CD4-positive, alpha-beta T cell treated with Interleukin-6 at 100 ng/mL for 8 hours (primary cell): Measurements from ENCODE around the gene KLHL22.

ENCODE experiments used
- DNase-seq: peaks from one replicate; pipeline ENCODE4 v3.0.0-alpha.2; 2020; ENCODE audit warnings: mixed read lengths, low spot score

Gene KLHL22

DNA sequence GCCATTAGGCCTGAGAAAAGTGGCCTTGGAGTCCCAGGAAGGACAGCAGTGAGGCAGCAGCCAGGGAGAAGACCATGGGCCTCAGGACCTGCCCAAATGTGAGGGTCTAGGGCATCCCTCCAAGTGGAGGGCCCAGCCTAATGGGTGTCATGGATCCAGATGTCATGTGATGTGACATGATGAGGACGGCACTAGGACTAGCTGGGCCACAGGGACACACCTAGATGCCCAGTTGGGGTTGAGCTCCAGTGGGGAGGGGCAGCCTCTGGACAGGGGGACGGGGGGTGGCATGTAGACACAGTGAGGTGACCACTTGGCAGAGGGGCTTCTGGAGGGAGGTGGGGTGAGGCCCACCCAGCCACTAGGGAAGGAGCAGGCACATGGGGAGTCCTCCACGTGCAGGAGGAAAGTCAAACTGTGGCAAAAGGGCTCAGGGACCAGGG, 63.3 kb downstream of the KLHL22 start:
- DNase-seq, result no peak

DNA sequence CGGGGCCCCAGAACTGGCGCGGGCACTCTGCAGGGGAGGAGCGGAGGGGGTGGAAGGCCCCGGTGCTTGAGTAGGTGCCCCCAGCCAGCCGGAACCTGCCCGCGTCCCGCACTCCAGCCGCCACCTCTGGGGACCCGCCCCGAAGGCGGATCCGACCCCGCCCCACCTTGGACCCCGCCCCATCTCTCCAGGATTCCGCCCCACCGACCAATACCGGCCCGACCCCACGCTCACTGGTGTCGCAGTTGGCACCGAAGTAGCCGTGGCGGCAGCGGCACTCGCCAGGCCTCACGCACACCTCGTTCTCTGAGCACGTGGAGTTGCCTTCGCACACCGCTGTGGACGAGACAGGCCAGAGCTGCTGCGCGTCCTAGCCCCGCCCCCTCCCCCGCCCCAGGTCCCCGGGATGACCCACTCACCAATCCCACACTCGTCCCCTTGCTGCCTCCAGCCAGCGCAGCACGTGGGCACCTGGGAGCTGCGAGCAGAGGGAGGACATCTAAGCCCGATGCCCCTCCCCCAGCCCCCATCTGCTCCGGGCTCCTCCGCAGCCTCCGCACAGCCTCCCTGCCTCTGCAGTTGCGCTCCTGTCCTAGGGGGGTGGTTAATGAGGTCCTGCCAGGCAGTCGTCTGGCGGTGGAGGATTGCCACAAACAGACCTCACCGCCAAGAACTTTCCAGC, 63.9 kb downstream of the KLHL22 start:
- no peak for DNase-seq

GRCh38 chr22:20430720-20431510, 64.7 kb downstream of the KLHL22 start:
- peak; percentile 54 for DNase-seq

GRCh38 chr22:20430101-20430719, 65.4 kb downstream of the KLHL22 start:
- DNase-seq, result no peak

GRCh38 chr22:20429254-20430100, 66.1 kb downstream of the KLHL22 start:
- DNase-seq, result peak; percentile 87

DNA sequence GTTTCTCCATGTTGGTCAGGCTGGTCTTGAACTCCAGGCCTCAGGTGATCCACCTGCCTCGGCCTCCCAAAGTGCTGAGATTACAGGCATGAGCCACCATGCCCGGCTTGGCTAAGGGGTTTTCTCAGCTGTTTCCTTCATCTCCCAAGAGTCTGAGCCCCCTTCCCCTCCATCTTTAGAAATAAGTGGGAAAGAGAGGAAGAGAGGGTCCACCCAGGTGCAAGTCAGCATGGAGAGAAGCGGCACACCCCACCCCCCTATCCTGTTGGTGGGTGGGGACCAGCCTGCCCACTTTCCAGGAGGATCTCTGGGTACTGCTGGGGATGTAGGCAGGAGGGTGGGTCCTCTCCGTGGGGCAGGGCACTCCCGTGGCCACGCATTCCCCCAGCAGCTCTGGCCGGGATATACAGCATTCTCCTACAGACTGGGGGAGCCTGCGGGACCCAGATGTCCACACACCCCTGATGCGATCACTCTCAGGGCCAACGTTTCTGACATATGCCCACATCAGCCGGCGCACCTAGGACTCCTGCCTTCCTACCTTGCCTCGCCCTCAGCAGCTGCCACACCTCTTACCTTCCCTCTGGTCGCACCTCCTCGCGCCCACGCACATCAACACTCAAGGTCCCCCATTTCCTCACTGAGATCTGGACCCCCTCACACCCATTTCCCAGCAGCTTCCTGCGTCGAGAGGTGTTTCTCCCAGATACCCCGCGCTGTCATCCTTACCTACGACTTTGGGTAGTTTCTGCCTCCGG, 66.9 kb downstream of the KLHL22 start:
- DNase-seq, result no peak

DNA sequence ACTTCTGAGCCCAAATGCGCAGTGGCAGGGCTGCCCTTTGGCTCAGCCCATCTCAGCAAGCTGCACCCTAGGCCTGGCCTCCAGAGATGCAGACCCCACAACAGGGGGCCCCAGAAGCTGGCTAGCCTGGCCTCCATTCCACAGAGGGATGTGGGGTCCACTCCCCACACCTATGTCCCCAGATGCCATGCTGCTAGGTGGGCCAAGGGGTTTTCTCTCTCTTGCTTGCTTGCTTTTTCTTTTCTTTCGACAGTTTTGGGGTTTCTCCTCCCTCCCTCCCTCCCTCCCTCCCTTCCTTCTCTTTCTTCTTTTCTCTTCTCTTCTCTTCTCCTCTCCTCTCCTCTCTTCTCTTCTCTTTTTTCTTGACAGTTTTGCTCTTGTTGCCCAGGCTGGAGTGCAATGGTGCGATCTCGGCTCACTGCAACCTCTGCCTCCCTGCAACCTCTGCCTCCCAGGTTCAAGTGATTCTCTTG, 67.6 kb downstream of the KLHL22 start:
- DNase-seq, result no peak

- DNase-seq, result no peak
Observed at GRCh38 chr22:20427104-20427944, 68.3 kb downstream of the KLHL22 start.

DNA sequence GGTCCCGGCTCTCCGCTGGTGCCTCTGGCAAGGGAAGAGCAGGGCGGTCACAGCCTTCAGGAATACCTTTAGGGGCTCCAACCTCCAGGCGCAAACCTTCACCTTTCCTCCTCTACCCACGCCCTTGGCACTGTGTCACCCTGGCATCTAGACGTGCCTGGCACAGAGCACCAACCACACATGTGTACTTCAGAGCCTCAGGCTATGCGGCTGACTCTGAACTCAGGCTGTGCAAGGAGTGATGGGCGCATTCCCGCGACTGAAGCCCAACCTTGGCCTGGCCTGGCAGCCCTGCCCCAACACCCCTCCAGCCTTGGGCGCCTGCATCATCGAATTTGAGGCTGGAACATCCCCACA, 69.4 kb downstream of the KLHL22 start:
- no peak for DNase-seq

DNA sequence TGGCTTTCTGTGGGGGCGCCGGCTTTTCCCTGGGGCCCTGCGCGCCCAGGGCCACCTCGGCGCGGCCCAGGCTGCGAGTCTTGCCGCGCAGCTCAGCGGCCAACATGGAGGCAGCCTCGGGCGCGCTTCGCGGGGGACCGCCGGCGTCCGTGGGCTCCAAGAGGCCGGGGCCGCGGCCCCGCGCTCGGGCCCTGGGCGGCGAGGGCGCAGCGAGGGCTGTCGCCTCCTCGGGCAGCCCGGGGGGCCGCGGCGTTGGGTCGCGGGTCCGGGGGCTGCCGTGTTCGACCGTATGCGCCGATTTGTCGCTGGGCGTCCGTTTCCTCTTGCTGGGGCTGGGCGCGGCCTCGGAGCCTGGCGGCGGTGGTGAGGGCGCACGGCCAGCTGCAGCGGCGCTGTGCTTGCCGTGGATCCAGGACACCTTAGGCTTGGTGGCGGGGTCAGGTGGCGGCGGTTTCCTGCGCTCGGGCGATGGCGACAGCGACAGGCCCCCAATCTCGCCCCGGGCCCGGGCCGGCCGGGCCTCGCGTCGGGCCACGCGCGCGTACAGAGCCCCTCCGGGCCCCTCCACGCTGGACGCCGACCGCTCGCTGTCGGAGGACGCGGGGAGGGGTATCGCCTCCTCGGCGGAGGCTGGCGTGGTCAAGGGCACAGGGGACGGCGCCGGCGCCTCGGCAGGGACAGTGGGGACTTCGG, 69.9 kb downstream of the KLHL22 start:
- DNase-seq, result no peak

GRCh38 chr22:20424932-20425565, 70.5 kb downstream of the KLHL22 start:
- DNase-seq, result no peak

DNA sequence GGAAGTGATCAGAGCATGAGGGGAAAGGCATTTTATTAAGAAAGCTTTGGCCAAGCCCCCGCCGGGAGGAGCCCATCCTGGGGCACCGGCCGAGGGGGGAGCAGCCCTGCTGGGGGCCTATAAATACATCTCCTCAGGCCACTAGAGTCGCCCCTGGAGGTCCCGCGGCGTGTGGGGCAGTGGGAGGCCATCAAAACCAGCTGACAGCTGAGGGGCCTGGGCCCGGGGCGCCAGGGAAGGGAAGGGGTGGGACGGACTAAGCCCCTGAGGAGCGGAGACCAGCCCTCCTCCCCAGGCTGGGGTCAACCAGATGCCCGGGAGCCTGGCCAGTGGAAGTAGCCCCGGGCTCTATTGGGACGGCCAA, 71.0 kb downstream of the KLHL22 start:
- no peak for DNase-seq

GRCh38 chr22:20423906-20424551, 71.6 kb downstream of the KLHL22 start:
- no peak for DNase-seq

GRCh38 chr22:20423008-20423905, 72.3 kb downstream of the KLHL22 start:
- no peak for DNase-seq

DNA sequence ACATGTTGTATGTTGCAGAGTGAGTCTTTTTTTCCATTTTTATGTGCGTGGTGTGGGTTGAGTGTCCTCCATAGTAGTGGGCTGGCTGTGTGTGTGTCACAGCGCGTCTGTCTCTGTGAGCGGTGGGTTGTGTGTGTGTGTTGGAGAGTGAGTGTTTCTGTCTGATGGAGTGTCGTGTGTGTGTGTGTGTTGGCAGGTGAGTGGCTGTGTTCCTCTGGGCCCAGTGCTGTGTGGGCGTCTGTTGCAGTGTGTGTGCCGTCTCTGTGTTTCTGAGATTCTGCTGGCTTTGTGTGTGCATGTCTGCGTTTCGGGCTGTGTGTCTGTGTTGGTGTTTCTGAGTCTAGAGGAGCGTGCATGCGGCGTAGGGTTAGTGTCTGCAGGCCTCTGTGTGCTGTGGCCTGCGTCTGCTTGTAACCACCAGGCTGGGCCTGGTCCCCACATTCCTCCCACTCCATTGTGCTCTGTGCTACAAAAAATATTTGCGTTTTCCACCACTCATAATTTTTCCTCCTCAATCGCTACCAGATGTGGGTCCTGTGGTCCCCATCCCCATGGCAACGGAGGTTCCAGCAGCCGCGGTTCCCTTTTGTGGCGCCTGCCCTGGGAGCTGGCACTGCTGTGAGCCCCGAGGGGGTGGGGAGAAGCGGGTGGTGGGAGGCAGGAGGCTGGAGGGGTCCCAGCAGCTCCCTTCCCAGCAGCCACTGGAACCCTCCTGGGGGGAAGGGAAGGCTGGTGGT, 73.2 kb downstream of the KLHL22 start:
- DNase-seq, result no peak

GRCh38 chr22:20421507-20421874, 74.1 kb downstream of the KLHL22 start:
- no peak for DNase-seq

DNA sequence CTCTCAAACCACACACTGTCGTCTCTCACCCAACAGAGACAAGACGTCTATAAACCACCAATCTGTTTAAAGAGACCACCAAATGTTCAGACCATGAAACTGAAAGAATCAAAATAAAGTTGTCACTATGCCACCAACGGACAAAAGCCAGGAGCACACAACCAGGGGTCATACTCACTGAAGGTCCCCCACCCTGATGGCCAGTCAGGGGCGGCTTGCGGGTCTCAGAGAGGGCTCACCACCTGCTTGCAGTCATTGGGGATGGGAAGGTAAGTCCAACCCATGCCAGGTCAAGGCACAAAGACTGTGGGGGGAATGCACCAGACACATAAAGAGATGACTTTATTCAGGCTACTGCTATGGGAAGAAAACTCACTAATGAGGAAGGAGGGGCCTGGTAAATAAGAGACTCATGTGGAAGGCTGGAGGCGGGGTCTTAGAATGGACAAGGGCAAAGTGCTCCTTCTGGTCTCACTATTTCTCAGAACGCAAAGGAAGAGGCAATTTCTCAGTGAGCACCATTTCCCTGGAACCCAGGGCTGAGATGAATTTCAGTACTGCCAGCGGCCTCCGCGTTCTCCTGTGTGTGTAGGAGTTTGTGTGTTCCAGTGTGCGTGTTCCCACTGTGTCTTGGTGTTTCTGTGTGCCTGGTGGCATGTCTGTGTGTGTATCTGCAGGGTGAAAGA, 75.3 kb downstream of the KLHL22 start:
- DNase-seq, result no peak
